GM20000 (cell line): ENCODE data around the gene TIRAP.

Source experiments
- DNase-seq: peaks from one replicate; pipeline ENCODE4 v3.0.0; 2012; ENCODE audit warnings: low spot score
- CTCF ChIP-seq: IDR thresholded peaks from 2 replicates; pipeline ENCODE4 v1.5.1; 2012; ENCODE audit warnings: mild to moderate bottlenecking, control low read depth; ENCODE audit errors: extremely low read depth, missing control alignments

The TIRAP gene

GRCh38 chr11:126288237-126288636, 5.3 kb downstream of the TIRAP start:
- no peak for TF ChIP-seq CTCF

DNA sequence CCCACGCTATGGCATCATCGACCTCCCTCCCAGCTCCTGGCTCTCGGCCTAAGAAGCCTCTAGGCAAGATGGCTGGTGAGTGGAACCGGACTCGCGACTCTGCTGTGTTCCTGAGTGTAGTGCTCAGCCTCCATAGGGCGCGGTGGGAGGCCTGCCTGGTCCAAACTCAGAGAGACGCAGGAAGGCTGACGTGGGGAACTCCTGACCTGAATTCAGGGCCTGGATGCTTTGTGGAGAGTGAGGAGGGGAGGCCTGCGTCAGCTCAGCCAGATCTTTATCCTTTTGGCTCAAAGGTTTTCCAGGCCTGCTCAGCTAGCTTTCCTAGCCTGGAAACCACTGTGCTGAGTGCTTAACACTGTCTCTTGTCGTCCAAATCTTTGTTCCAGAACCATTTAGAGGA, 8.0 kb downstream of the TIRAP start:
- TF ChIP-seq CTCF = no peak
- DNase-seq = no peak

More at GRCh38 chr11:126288237-126288636, 5.3 kb downstream of the TIRAP start:
- DNase-seq = no peak

GRCh38 chr11:126293726-126294125, 10.8 kb downstream of the TIRAP start:
- TF ChIP-seq CTCF = no peak
- no peak for DNase-seq

- DNase-seq = no peak
- TF ChIP-seq CTCF = no peak
Observed at GRCh38 chr11:126297004-126297403, 14.1 kb downstream of the TIRAP start.

- DNase-seq = peak; percentile 90
- no peak for TF ChIP-seq CTCF
Observed at GRCh38 chr11:126303623-126304456, 20.9 kb downstream of the TIRAP start, which contains the start of gene DCPS. Gene DCPS (plus strand): TSS chr11:126304060. CDS start chr11:126304081, 21 bp downstream.

DNA sequence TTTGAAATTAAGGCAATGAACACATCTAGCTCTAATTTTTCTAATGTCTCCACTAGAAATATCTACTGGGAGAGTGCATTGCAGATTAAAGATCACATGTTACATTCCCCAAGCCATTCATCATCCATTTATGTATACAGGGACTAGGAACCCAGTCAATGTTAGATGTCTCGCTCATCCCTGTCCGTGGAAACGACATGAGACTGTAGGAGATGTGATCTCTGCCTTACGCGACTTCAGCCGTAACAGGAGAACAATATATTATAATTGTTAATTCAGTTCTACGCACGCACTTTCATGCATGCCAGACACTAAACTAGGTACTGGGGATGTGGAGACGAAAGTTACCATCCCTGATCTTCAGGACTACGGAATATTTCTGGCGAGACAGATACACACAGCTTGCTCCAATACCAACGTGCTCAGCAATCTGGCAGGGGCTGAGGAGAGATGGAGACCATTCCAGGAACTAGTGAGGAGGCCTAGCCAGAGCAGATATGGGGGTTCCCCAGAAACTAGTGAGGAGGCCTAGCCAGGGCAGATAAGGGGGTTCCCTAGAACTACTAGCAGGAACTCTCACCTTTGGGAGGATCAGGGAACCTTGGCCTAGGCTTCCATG, 21.7 kb downstream of the TIRAP start:
- DNase-seq = peak; percentile 58

More for the DNA sequence above, 21.7 kb downstream of the TIRAP start:
- TF ChIP-seq CTCF = no peak
